Aorta (tissue), 5 donors: ENCODE measurements around the gene RBMS1. TPM values are rescaled to one million over a fixed set of nuclear protein-coding genes. Genes with fewer than 3 reads are reported as not detected.

Source experiments
- ATAC-seq: fragments of 200-7000 bp; cut with Tn5 transposase; one replicate; pipeline ENCODE4 v1.9.1; 2022; ENCODE audit warnings: moderate library complexity; ENCODE audit not compliant: low FRiP score
- DNase-seq, 2 donors: peaks; one replicate each; pipeline ENCODE4 v3.0.0-alpha.2; 2020
- H3K27ac ChIP-seq, 2 donors: one replicate each; pipeline ENCODE4 v1.5.1; 2013; ENCODE audit warnings: low read length in 2 of 2, mild to moderate bottlenecking in 2 of 2, moderate library complexity in 2 of 2, control low read depth in 1 of 2, inconsistent platforms in 1 of 2, low read depth in 1 of 2
- H3K27me3 ChIP-seq, 2 donors: one replicate each; pipeline ENCODE4 v1.6.1; 2013; ENCODE audit warnings: control low read depth in 1 of 2, low read length in 1 of 2, mild to moderate bottlenecking in 1 of 2, moderate library complexity in 1 of 2; ENCODE audit not compliant: insufficient read depth in 2 of 2, control insufficient read depth in 1 of 2
- H3K36me3 ChIP-seq, 2 donors: one replicate each; pipeline ENCODE4 v1.6.1; 2013; ENCODE audit warnings: control low read depth in 1 of 2, low read length in 1 of 2, mild to moderate bottlenecking in 1 of 2; ENCODE audit not compliant: insufficient read depth in 2 of 2, control insufficient read depth in 1 of 2
- H3K4me1 ChIP-seq, 2 donors: one replicate each; pipeline ENCODE4 v1.6.1; 2013; ENCODE audit warnings: low read length in 2 of 2, control low read depth in 1 of 2, mild to moderate bottlenecking in 1 of 2, moderate library complexity in 1 of 2; ENCODE audit not compliant: insufficient read depth in 2 of 2, control insufficient read depth in 1 of 2
- H3K4me3 ChIP-seq, 2 donors: one replicate each; pipeline ENCODE4 v1.5.1; 2013; ENCODE audit warnings: low read length in 2 of 2, control low read depth in 1 of 2, mild to moderate bottlenecking in 1 of 2
- H3K9me3 ChIP-seq: one replicate; pipeline ENCODE4 v1.6.1; 2013; ENCODE audit warnings: mild to moderate bottlenecking, low read length; ENCODE audit not compliant: control insufficient read depth
- WGBS, 2 donors: extraction: QIAGEN DNeasy Blood & Tissue Kit; methylation state at CpG; one replicate each; pipeline ENCODE4 v1.1.7; 2013; 5-methylcytosine and 5-hydroxymethylcytosine counted together
- intact Hi-C, 2 donors: fragments of 100-400 bp; cut with DNase I; formaldehyde crosslinking; loops; one replicate each; pipeline versions ENCODE4 v1.14.2 to v1.15.0; 2022
- polyA plus RNA-seq, 2 donors: library from polyadenylated mRNA; stranded (reverse); fragments of 200-250 nt; gene quantifications; one replicate each; pipeline ENCODE4 v1.2.3, GENCODE V29; 2013
- total RNA-seq, 2 donors: library from RNA; stranded (reverse); fragmentation: NEBNext Ultra II Directional; extraction: Animal tissue kit (Norgen Biotek cat#: 25700); gene quantifications; one replicate each; pipeline ENCODE4 v1.2.1, GENCODE V29; 2021
- donor health status: healthy with polysubstance abuse.
- donor health status: Bipolar disorder and iron deficiency.
- donor health status: DM: no; HTN: no; CAD: no.
- donor health status: DM: no; HTN: no; CAD: no.
- donor health status: DM: yes; HTN: yes; CAD: no.

Gene RBMS1
- total and polyA plus RNA-seq, 4 donors = 32.8 to 146 (median 99.3) TPM

DNA sequence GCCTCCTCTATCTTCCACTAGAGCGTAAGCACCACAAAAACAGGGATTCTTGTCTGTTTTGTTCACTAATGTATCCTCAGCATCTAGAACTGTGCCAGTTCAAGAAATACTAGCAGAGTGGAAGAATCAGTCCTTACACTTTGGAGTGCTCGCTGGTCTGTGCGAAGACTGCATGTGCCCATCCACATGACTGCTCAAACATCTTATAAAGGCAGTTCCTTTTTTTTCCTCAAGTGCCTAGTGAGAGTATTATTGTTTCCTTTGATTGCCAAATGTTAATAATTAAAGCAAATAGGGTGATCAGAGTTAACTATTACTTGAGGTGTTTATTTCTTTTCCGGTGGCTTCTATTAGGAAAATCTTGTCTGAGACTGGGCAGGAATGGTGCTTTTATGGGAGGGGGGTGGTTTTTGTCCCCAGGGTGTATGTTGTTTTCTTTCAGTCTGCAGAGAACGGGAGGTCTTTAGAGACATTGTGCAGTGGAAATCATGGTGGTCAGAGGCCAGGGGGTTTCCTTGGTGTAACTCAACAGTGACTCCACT is 247.9 kb downstream of the RBMS1 start:
- intact Hi-C loops = loop anchor here in 1 of 2 donors (10.0 kb wide), 1 partner anchor 739 kb away; no protein-coding TSS in a partner anchor
- no peaks in the 10 kb centered on the region for H3K27me3 ChIP-seq
- H3K27ac ChIP-seq = no peak overlapping the region
- H3K9me3 ChIP-seq = no peaks in the 10 kb centered on the region
- no peak for ATAC-seq
- no peak for DNase-seq
- H3K4me3 ChIP-seq = no peak overlapping the region
- WGBS, 2 donors = 88 to 91% methylated on average over 5 of the region's 5 CpGs
- peaks cover 4 to 8% of the 10 kb centered on the region in 2 donors for H3K4me1 ChIP-seq
- H3K36me3 ChIP-seq = no peaks in the 10 kb centered on the region

DNA sequence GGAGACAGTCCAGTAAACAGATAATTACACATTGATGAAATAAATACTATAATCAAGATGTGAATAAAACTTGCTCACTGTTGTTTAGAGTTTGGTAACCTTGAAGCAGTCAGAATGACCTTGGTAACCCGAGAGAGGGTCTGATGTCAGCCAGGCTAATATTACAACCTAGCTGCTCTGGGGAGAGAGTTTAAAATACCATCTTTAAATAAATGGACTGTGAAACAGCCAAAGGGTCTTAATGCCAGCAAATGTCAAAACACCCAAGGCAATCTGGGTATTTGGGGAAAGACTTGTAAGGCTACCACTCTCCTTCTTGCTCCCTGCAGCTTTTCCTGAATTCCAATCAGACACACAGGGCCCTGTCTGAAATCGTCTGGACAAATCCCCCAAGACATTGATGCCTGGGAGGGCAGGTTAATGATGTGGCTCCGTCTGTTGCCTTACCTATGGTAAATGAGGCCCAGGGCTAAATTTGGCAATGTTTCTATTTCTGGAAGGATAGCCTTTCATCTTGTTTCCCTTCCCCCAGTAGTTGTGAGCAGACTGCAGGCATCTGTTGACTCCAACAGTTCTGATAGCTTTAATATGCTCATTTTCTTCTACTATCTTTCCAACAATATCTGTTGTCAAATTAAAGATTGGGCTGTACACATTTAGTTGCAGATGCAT is 250.6 kb downstream of the RBMS1 start:
- H3K27me3 ChIP-seq = no peaks in the 10 kb centered on the region
- whole genome bisulfite sequencing, 2 donors = 8 to 13% methylated on average over 3 of the region's 3 CpGs
- H3K4me1 ChIP-seq = peaks cover 4 to 10% of the 10 kb centered on the region in 2 donors
- no peaks in the 10 kb centered on the region for H3K9me3 ChIP-seq
- no peak for ATAC-seq
- DNase-seq = no peak
- intact Hi-C loops = loop anchor here in 1 of 2 donors (5.0 to 10.0 kb wide), 2 partner anchors 36 to 742 kb away; no protein-coding TSS in a partner anchor
- H3K36me3 ChIP-seq = no peaks in the 10 kb centered on the region
- H3K27ac ChIP-seq = peak overlapping the region; percentile 81 to 86
- H3K4me3 ChIP-seq = no peak overlapping the region

DNA sequence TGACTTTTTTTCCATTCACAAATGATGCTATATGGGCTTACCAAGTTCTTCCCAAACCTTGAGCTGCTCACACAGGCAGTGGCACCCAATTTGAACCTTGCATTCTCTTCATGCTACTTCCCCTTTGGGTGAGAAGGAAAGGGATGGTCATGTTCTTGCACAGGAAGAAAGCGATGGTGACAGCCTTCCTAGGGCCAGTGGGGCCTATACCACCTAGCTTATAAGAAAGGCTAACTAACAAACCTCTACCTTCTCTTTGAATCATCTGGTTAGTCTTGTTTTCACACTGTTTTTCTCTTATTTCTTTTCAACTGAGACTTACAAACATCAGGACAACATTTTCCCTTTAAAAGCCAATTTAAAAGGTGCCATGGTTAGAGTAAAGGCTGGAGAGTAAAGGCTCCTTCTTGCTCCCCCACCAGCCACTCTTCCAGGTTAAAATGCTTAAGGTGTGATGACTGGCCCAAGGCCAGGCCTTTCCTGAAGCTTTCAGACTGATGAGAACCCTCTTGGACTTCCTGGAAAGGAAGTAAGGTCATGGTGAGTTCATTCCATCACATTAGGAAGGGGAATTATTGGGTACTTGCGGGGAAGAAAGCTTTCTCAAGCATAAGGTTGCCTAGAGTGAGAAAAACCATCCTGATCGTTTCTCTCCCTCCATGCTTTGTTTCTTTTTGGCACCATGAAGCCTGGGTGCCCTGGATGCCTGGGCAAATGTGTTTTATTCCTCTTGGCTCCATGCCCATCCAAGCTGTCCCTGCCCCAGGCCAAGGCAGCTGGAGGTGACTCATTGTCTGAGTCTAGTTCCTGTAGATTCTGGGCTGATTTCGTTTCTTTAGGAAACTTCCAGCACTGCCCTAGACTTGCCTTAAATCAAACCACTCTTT is 252.1 kb downstream of the RBMS1 start:
- Histone ChIP-seq H3K36me3 (no peaks in the 10 kb centered on the region), H3K27ac (peak overlapping the region; percentile 20 to 73), H3K4me1 (peaks cover 4 to 10% of the 10 kb centered on the region in 2 donors), H3K9me3 (no peaks in the 10 kb centered on the region), H3K27me3 (no peaks in the 10 kb centered on the region), H3K4me3 (no peak overlapping the region)
- peak; percentile 78 for ATAC-seq
- intact Hi-C loops = loop anchor here in 1 of 2 donors (5.0 to 10.0 kb wide), 2 partner anchors 34 to 743 kb away; no protein-coding TSS in a partner anchor
- DNase-seq = peak; percentile 84 to 87
- 33 to 35% methylated on average over 4 of the region's 4 CpGs for WGBS, 2 donors

DNA sequence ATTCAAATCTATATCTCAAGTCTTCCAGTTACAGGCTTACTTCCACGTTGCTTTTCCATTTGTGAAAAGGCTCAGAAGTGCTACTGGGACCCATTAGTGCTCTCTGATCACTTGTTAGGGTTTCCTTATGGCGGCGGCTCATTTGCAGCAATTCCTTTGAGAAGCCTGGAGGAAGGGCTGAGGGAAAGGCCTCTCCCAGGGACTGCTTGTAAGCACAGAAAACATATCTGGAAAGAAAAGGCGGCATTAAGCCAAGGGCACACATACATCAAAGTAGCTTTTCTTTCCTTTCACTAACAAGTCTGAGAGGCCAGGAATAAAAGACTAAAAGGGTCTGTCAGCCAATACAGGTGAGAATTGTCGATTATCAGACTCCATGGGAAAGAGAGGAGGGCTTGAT is 254.2 kb downstream of the RBMS1 start:
- Histone ChIP-seq H3K4me3 (no peak overlapping the region), H3K36me3 (no peaks in the 10 kb centered on the region), H3K4me1 (peaks cover 4 to 10% of the 10 kb centered on the region in 2 donors), H3K27me3 (no peaks in the 10 kb centered on the region), H3K9me3 (no peaks in the 10 kb centered on the region), H3K27ac (no peak overlapping the region)
- 49 to 50% methylated on average over 5 of the region's 5 CpGs for WGBS, 2 donors
- DNase-seq = no peak
- intact Hi-C loops = no loop called here
- no peak for ATAC-seq

DNA sequence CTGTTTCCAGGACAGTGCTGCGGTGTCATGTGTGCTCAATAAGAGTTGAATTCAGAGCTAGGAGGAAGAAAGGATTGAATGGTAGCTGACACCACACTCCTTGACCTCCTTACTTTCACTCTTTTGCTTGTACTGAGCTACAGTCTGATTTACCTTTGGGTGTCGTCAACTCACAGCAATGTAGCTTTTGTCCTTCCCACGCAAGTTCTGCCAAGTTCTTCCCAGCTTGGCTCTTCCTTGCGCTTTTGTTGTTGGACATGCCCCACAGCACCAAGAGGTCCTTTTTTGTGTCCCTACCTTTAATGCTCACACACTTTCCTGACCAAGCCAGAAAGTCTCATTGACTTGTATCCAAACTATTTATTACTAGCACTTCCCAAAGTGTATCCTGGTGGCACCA is 255.2 kb downstream of the RBMS1 start:
- 74 to 80% methylated on average over 4 of the region's 4 CpGs for WGBS, 2 donors
- ATAC-seq (no peak), DNase-seq (no peak)

DNA sequence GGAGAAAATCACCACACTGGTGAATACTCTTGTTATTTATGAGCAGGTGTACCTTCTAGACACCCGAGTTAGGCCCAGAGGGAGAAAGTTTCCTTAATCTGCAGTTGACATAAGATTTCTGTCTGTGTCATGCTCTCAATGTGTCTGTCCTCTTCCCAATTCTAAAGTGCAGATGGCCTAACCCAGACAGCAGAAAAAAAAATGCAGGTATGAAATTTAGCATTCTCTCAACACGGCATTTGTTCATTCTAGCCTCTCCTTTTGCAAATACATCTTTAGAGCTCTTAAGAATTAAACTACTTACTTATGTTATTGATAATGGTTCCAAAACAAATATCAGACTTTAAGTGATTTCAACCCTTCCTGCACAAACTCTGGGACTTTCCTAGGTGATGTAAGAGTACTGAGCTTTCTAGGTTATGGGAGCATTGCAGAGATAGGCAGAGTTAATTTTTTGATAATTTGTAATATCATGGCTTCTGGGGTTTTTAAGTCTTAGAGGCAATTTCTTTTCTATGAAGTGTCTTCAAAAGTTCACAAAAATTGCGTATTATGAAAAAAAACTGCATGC is 260.6 kb downstream of the RBMS1 start:
- Histone ChIP-seq H3K27ac (no peak overlapping the region), H3K4me3 (no peak overlapping the region), H3K36me3 (no peaks in the 10 kb centered on the region), H3K9me3 (no peaks in the 10 kb centered on the region), H3K4me1 (peaks cover 0 to 4% of the 10 kb centered on the region in 2 donors), H3K27me3 (no peaks in the 10 kb centered on the region)
- ATAC-seq = no peak
- DNase-seq = no peak
- intact Hi-C loops = no loop called here
- 77% methylated on average over 3 of the region's 3 CpGs for WGBS, 2 donors

More for the DNA sequence above, 255.2 kb downstream of the RBMS1 start:
- H3K27ac ChIP-seq = no peak overlapping the region
- H3K9me3 ChIP-seq = no peaks in the 10 kb centered on the region
- intact Hi-C loops = no loop called here
- peaks cover 2 to 10% of the 10 kb centered on the region in 2 donors for H3K4me1 ChIP-seq
- no peaks in the 10 kb centered on the region for H3K27me3 ChIP-seq
- H3K36me3 ChIP-seq = no peaks in the 10 kb centered on the region
- no peak overlapping the region for H3K4me3 ChIP-seq

DNA sequence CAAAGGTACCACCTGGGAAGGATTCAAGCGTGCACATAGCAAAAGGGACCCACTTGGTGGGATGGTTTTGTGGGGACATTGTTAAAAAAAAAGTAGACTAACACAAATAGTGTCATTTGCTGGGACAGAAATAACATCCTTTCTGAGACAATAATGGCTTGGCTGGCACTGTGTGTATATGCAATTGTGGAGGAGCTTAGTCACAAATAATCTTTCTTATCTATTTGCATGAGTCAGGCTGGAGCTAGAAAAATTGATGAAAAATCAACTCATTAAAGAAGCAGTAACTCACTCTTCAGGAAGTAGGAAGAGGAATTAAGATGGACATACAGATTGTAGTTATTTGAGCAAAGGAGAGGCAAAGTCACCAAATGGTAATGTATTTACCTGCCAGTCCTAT is 264.0 kb downstream of the RBMS1 start:
- 84 to 89% methylated on average over 1 of the region's 1 CpG for WGBS, 2 donors
- Histone ChIP-seq H3K4me3 (no peak overlapping the region), H3K27me3 (no peaks in the 10 kb centered on the region), H3K4me1 (peaks cover 0 to 4% of the 10 kb centered on the region in 2 donors), H3K9me3 (no peaks in the 10 kb centered on the region), H3K36me3 (no peaks in the 10 kb centered on the region), H3K27ac (no peak overlapping the region)
- DNase-seq (no peak), ATAC-seq (no peak)
- intact Hi-C loops = no loop called here

DNA sequence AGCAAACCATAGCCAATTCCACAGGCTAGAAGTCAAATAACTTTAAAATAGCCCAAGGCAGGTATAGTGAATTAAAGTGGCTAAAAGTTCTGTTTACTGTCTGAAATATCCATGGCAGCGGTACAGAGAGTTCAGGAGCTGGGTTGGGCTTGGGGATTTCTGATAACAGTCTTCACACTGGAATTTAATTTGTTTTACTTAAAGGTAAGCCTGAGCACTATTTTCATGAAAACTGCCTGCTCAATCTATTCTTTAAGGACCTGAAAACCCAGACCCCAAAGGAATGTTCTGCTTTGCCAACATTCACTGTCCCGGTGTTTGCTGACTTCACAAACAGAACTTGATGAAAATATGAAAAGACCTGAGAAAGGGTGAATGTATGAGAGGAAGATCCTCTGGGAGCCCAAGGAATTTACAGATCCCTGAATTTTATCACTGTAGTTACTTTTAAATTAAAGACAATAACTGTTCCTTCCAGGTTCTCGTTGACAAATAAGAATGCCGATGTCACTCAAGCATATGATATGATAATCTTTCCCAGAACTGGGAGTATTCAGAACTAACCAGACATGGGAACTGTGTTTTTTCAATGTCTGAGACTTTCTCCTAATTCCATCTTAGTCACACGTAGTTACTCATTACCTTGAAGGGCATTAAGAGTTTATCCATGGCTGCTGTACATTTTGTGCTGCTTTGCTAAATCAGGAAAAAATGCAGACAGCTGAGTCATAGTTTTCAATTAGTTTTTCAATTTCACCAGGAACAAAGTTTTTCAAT is 265.3 kb downstream of the RBMS1 start:
- no peaks in the 10 kb centered on the region for H3K9me3 ChIP-seq
- no peak overlapping the region for H3K4me3 ChIP-seq
- intact Hi-C loops = no loop called here
- no peaks in the 10 kb centered on the region for H3K27me3 ChIP-seq
- H3K27ac ChIP-seq = peak overlapping the region in 1 of 2 donors; percentile 30
- ATAC-seq (no peak), DNase-seq (no peak)
- H3K4me1 ChIP-seq = peaks cover 0 to 7% of the 10 kb centered on the region in 2 donors
- WGBS, 2 donors = 30 to 40% methylated on average over 5 of the region's 5 CpGs
- H3K36me3 ChIP-seq = no peaks in the 10 kb centered on the region
